ENCODE measurements around the gene SETD2. TPM values are rescaled to one million over a fixed set of nuclear protein-coding genes. Genes with fewer than 3 reads are reported as not detected.
"Not testable (repeated sequence)": the region's sequence is repeated elsewhere in the genome, so short reads cannot be mapped to it uniquely, and the experiment has no call there.

Gene SETD2
- total RNA-seq, 1 donor from 2014 or later: 19.7 TPM

- FAIRE-seq (no peak), DNase-seq (ENCODE audit: low read depth) (no peak)
- TF ChIP-seq CTCF (IDR thresholded peaks at IDR 0.05; ENCODE audit: insufficient read depth, low read length, severe bottlenecking): no peak
- Histone ChIP-seq H3K36me3 (ENCODE audit: control insufficient read depth, insufficient read depth, low read length) (no peaks in the 10 kb centered on the region), H3K27me3 (ENCODE audit: control insufficient read depth, insufficient read depth, low read length) (no peaks in the 10 kb centered on the region), H3K4me3 (ENCODE audit: low read depth, low read length) (no peak overlapping the region)
These were observed 20.8 kb downstream of the SETD2 start for GRCh38 chr3:47143068-47143467.

GRCh38 chr3:47142536-47142935 lies 21.4 kb downstream of the SETD2 start:
- not testable (repeated sequence) for H3K27me3 ChIP-seq (ENCODE audit: control insufficient read depth, insufficient read depth, low read length); H3K36me3 ChIP-seq (ENCODE audit: control insufficient read depth, insufficient read depth, low read length); FAIRE-seq; H3K4me3 ChIP-seq (ENCODE audit: low read depth, low read length); DNase-seq (ENCODE audit: low read depth)

GRCh38 chr3:47140973-47141461 lies 22.9 kb downstream of the SETD2 start:
- not testable (repeated sequence) for H3K36me3 ChIP-seq (ENCODE audit: control insufficient read depth, insufficient read depth, low read length); FAIRE-seq; H3K4me3 ChIP-seq (ENCODE audit: low read depth, low read length); DNase-seq (ENCODE audit: low read depth); H3K27me3 ChIP-seq (ENCODE audit: control insufficient read depth, insufficient read depth, low read length)

GRCh38 chr3:47140553-47140952 lies 23.4 kb downstream of the SETD2 start:
- H3K27me3 ChIP-seq (ENCODE audit: control insufficient read depth, insufficient read depth, low read length); FAIRE-seq; DNase-seq (ENCODE audit: low read depth): not testable (repeated sequence)

GRCh38 chr3:47134311-47134710 lies 29.6 kb downstream of the SETD2 start:
- DNase-seq (ENCODE audit: low read depth) (no peak), FAIRE-seq (peak; percentile 13)
- H3K27me3 ChIP-seq (ENCODE audit: control insufficient read depth, insufficient read depth, low read length): no peaks in the 10 kb centered on the region
- no peak overlapping the region for H3K4me3 ChIP-seq (ENCODE audit: low read depth, low read length)
- TF ChIP-seq CTCF (IDR thresholded peaks at IDR 0.05; ENCODE audit: insufficient read depth, low read length, severe bottlenecking): no peak
- no peaks in the 10 kb centered on the region for H3K36me3 ChIP-seq (ENCODE audit: control insufficient read depth, insufficient read depth, low read length)

More at GRCh38 chr3:47140553-47140952, 23.4 kb downstream of the SETD2 start:
- H3K36me3 ChIP-seq (ENCODE audit: control insufficient read depth, insufficient read depth, low read length); H3K4me3 ChIP-seq (ENCODE audit: low read depth, low read length): not testable (repeated sequence)

GRCh38 chr3:47133641-47134040 lies 30.3 kb downstream of the SETD2 start:
- Histone ChIP-seq H3K27me3 (ENCODE audit: control insufficient read depth, insufficient read depth, low read length) (no peaks in the 10 kb centered on the region), H3K4me3 (ENCODE audit: low read depth, low read length) (no peak overlapping the region), H3K36me3 (ENCODE audit: control insufficient read depth, insufficient read depth, low read length) (no peaks in the 10 kb centered on the region)
- DNase-seq (ENCODE audit: low read depth) (no peak), FAIRE-seq (no peak)
- no peak for TF ChIP-seq CTCF (IDR thresholded peaks at IDR 0.05; ENCODE audit: insufficient read depth, low read length, severe bottlenecking)

GRCh38 chr3:47130557-47130956 lies 33.4 kb downstream of the SETD2 start:
- DNase-seq (ENCODE audit: low read depth) (peak; percentile 57), FAIRE-seq (no peak)
- Histone ChIP-seq H3K36me3 (ENCODE audit: control insufficient read depth, insufficient read depth, low read length) (no peaks in the 10 kb centered on the region), H3K4me3 (ENCODE audit: low read depth, low read length) (no peak overlapping the region), H3K27me3 (ENCODE audit: control insufficient read depth, insufficient read depth, low read length) (no peaks in the 10 kb centered on the region)
- TF ChIP-seq CTCF (IDR thresholded peaks at IDR 0.05; ENCODE audit: insufficient read depth, low read length, severe bottlenecking): no peak
